GM19240 (cell line): Measurements from ENCODE around the gene CBFA2T2.
"Not testable (repeated sequence)": the region's sequence is repeated elsewhere in the genome, so short reads cannot be mapped to it uniquely, and the experiment has no call there.

ENCODE experiments used
- DNase-seq: peaks from one replicate; pipeline ENCODE4 v3.0.0; 2011; ENCODE audit warnings: low spot score; ENCODE audit not compliant: insufficient read length

CBFA2T2 gene

GRCh38 chr20:33506576-33506975 lies 16.7 kb downstream of the CBFA2T2 start:
- DNase-seq: no peak

- DNase-seq: no peak
Observed at GRCh38 chr20:33507461-33507860, 17.6 kb downstream of the CBFA2T2 start.

GRCh38 chr20:33508015-33508414 lies 18.1 kb downstream of the CBFA2T2 start:
- DNase-seq: not testable (repeated sequence)

GRCh38 chr20:33509057-33509456 lies 19.2 kb downstream of the CBFA2T2 start:
- not testable (repeated sequence) for DNase-seq

GRCh38 chr20:33511876-33512275 lies 22.0 kb downstream of the CBFA2T2 start:
- DNase-seq: not testable (repeated sequence)

- no peak for DNase-seq
Observed at GRCh38 chr20:33515569-33516216, 25.8 kb downstream of the CBFA2T2 start.

GRCh38 chr20:33516882-33517281 lies 27.0 kb downstream of the CBFA2T2 start:
- no peak for DNase-seq

- no peak for DNase-seq
Observed at GRCh38 chr20:33518071-33518470, 28.2 kb downstream of the CBFA2T2 start.

- no peak for DNase-seq
Observed at GRCh38 chr20:33521461-33521860, 31.6 kb downstream of the CBFA2T2 start.

- DNase-seq: no peak
Observed at GRCh38 chr20:33522256-33522820, 32.4 kb downstream of the CBFA2T2 start.

- no peak for DNase-seq
Observed at GRCh38 chr20:33524261-33524660, 34.4 kb downstream of the CBFA2T2 start.

- no peak for DNase-seq
Observed at GRCh38 chr20:33526769-33527168, 36.9 kb downstream of the CBFA2T2 start.

GRCh38 chr20:33531047-33531877 lies 41.4 kb downstream of the CBFA2T2 start:
- DNase-seq: no peak

GRCh38 chr20:33531885-33532284 lies 42.0 kb downstream of the CBFA2T2 start:
- DNase-seq: no peak

- no peak for DNase-seq
Observed at GRCh38 chr20:33532753-33533459, 43.0 kb downstream of the CBFA2T2 start.

GRCh38 chr20:33535717-33536116 lies 45.8 kb downstream of the CBFA2T2 start:
- not testable (repeated sequence) for DNase-seq

- no peak for DNase-seq
Observed at GRCh38 chr20:33537608-33538007, 47.7 kb downstream of the CBFA2T2 start.

- DNase-seq: no peak
Observed at GRCh38 chr20:33539129-33539528, 49.2 kb downstream of the CBFA2T2 start.

- no peak for DNase-seq
Observed at GRCh38 chr20:33540427-33540826, 50.5 kb downstream of the CBFA2T2 start.

- no peak for DNase-seq
Observed at GRCh38 chr20:33541074-33541473, 51.2 kb downstream of the CBFA2T2 start.

GRCh38 chr20:33541797-33542196 lies 51.9 kb downstream of the CBFA2T2 start:
- DNase-seq: no peak

GRCh38 chr20:33545763-33546162 lies 55.9 kb downstream of the CBFA2T2 start:
- no peak for DNase-seq
